Measurements from ENCODE around the gene TMEM167B. TPM values are rescaled to one million over a fixed set of nuclear protein-coding genes. Genes with fewer than 3 reads are reported as not detected.

Gene TMEM167B
- total RNA-seq, 2 donors from 2014 or later, result 14.6 to 23.0 TPM

- no peaks in the 10 kb centered on the region for H3K36me3 ChIP-seq (ENCODE audit: control insufficient read depth, insufficient read depth, low read length)
- 60 to 65% methylated on average over 1 of the region's 1 CpG for WGBS, 2 experiments (ENCODE audit: insufficient coverage in 1 of 2, insufficient read length in 1 of 2)
- TF ChIP-seq, protein P1, sequence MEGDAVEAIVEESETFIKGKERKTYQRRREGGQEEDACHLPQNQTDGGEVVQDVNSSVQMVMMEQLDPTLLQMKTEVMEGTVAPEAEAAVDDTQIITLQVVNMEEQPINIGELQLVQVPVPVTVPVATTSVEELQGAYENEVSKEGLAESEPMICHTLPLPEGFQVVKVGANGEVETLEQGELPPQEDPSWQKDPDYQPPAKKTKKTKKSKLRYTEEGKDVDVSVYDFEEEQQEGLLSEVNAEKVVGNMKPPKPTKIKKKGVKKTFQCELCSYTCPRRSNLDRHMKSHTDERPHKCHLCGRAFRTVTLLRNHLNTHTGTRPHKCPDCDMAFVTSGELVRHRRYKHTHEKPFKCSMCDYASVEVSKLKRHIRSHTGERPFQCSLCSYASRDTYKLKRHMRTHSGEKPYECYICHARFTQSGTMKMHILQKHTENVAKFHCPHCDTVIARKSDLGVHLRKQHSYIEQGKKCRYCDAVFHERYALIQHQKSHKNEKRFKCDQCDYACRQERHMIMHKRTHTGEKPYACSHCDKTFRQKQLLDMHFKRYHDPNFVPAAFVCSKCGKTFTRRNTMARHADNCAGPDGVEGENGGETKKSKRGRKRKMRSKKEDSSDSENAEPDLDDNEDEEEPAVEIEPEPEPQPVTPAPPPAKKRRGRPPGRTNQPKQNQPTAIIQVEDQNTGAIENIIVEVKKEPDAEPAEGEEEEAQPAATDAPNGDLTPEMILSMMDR (conservative IDR thresholded peaks at IDR 0.05), result no peak
- Mint-ChIP-seq H3K4me3 (no peak overlapping the region), H3K36me3 (ENCODE audit: low read depth) (no peaks in the 10 kb centered on the region), H3K9me3 (no peaks in the 10 kb centered on the region), H3K27ac (no peak overlapping the region), H3K4me1 (peaks cover 8% of the 10 kb centered on the region), H3K27me3 (ENCODE audit: insufficient read depth) (no peaks in the 10 kb centered on the region)
- DNase-seq, result no peak
- H3K4me1 ChIP-seq (ENCODE audit: control insufficient read depth, insufficient read depth, low read length), result no peaks in the 10 kb centered on the region
- H3K9ac ChIP-seq (ENCODE audit: extremely low read depth, low read length, poor library complexity, severe bottlenecking), result no peak overlapping the region
- H3K9me3 ChIP-seq (ENCODE audit: control insufficient read depth, low read length), result no peaks in the 10 kb centered on the region
- H3K27me3 ChIP-seq (ENCODE audit: control insufficient read depth, insufficient read depth, low read length, poor library complexity, severe bottlenecking), result no peaks in the 10 kb centered on the region
- peak overlapping the region; percentile 96 for H3K27ac ChIP-seq (ENCODE audit: low read depth, low read length)
- H3K4me3 ChIP-seq (ENCODE audit: low read length), result no peak overlapping the region
These were observed 6.6 kb upstream of the TMEM167B start for GRCh38 chr1:109083923-109084322.

GRCh38 chr1:109084563-109085517, 5.7 kb upstream of the TMEM167B start:
- Histone ChIP-seq H3K4me1 (ENCODE audit: control insufficient read depth, insufficient read depth, low read length) (no peaks in the 10 kb centered on the region), H3K9me3 (ENCODE audit: control insufficient read depth, low read length) (no peaks in the 10 kb centered on the region), H3K27me3 (ENCODE audit: control insufficient read depth, insufficient read depth, low read length, poor library complexity, severe bottlenecking) (no peaks in the 10 kb centered on the region), H3K36me3 (ENCODE audit: control insufficient read depth, insufficient read depth, low read length) (no peaks in the 10 kb centered on the region), H3K4me3 (ENCODE audit: low read length) (no peak overlapping the region), H3K9ac (ENCODE audit: extremely low read depth, low read length, poor library complexity, severe bottlenecking) (no peak overlapping the region), H3K27ac (ENCODE audit: low read depth, low read length) (peak overlapping the region; percentile 96)
- H3K4me3 Mint-ChIP-seq, result no peak overlapping the region
- H3K9me3 Mint-ChIP-seq, result peaks cover 6% of the 10 kb centered on the region
- DNase-seq, result no peak
- TF ChIP-seq, protein P1 (conservative IDR thresholded peaks at IDR 0.05), result no peak
- H3K27me3 Mint-ChIP-seq (ENCODE audit: insufficient read depth), result no peaks in the 10 kb centered on the region
- peaks cover 3% of the 10 kb centered on the region for H3K36me3 Mint-ChIP-seq (ENCODE audit: low read depth)
- H3K4me1 Mint-ChIP-seq, result peaks cover 8% of the 10 kb centered on the region
- WGBS, 2 experiments (ENCODE audit: insufficient coverage in 1 of 2, insufficient read length in 1 of 2), result 87 to 94% methylated on average over 8 to 13 of the region's 13 CpGs
- no peak overlapping the region for H3K27ac Mint-ChIP-seq

- H3K4me1 Mint-ChIP-seq, result peaks cover 9% of the 10 kb centered on the region
- Histone ChIP-seq H3K4me3 (ENCODE audit: low read length) (peak overlapping the region; percentile 93), H3K27me3 (ENCODE audit: control insufficient read depth, insufficient read depth, low read length, poor library complexity, severe bottlenecking) (no peaks in the 10 kb centered on the region), H3K27ac (ENCODE audit: low read depth, low read length) (no peak overlapping the region), H3K9ac (ENCODE audit: extremely low read depth, low read length, poor library complexity, severe bottlenecking) (no peak overlapping the region), H3K4me1 (ENCODE audit: control insufficient read depth, insufficient read depth, low read length) (no peaks in the 10 kb centered on the region), H3K9me3 (ENCODE audit: control insufficient read depth, low read length) (no peaks in the 10 kb centered on the region), H3K36me3 (ENCODE audit: control insufficient read depth, insufficient read depth, low read length) (peaks cover 4% of the 10 kb centered on the region)
- no peaks in the 10 kb centered on the region for H3K27me3 Mint-ChIP-seq (ENCODE audit: insufficient read depth)
- H3K9me3 Mint-ChIP-seq, result peaks cover 13% of the 10 kb centered on the region
- H3K4me3 Mint-ChIP-seq, result peak overlapping the region; percentile 89
- peak; percentile 95 for DNase-seq
- no peak overlapping the region for H3K27ac Mint-ChIP-seq
- peaks cover 14% of the 10 kb centered on the region for H3K36me3 Mint-ChIP-seq (ENCODE audit: low read depth)
- 89 to 91% methylated on average over 27 to 31 of the region's 31 CpGs for WGBS, 2 experiments (ENCODE audit: insufficient coverage in 1 of 2, insufficient read length in 1 of 2)
- TF ChIP-seq, protein P1 (conservative IDR thresholded peaks at IDR 0.05), result peak; percentile 83
These were observed 1.1 kb upstream of the TMEM167B start for GRCh38 chr1:109089242-109090015.

All from endodermal cell (in vitro differentiated cells).